ENCODE results near the gene PRAMEF5. TPM values are rescaled to one million over a fixed set of nuclear protein-coding genes. Genes with fewer than 3 reads are reported as not detected.
"Not testable (repeated sequence)": the region's sequence is repeated elsewhere in the genome, so short reads cannot be mapped to it uniquely, and the experiment has no call there.

Gene PRAMEF5
- total RNA-seq, 4 donors from 2014 or later: not detected

- H3K4me3 ChIP-seq (ENCODE audit: low read depth, poor library complexity, severe bottlenecking); intact Hi-C loops (cut with DNase I; ENCODE audit: low total_unique reads); DNase-seq (ENCODE audit: low spot score in 2 of 2): not testable (repeated sequence)
Measured at GRCh38 chr1:13302197-13302596, 48.2 kb downstream of the PRAMEF5 start.

- H3K4me3 ChIP-seq (ENCODE audit: low read depth, poor library complexity, severe bottlenecking); intact Hi-C loops (cut with DNase I; ENCODE audit: low total_unique reads); DNase-seq (ENCODE audit: low spot score in 2 of 2): not testable (repeated sequence)
- WGBS, 2 donors: no CpG with 5 or more reads among the region's 1 CpG
Measured at GRCh38 chr1:13303239-13303638, 49.2 kb downstream of the PRAMEF5 start, which contains the start of gene PRAMEF33. Gene PRAMEF33 (plus strand): TSS chr1:13303539. CDS start chr1:13305955, 2,416 bp downstream.

Other genes with a start within 250 kb of the PRAMEF5 start
- gene PRAMEF27, start 197.6 kb upstream of the PRAMEF5 start, total RNA-seq: not detected
- gene HNRNPCL3, start 193.4 kb upstream of the PRAMEF5 start, total RNA-seq: not detected
- not detected for gene PRAMEF25, start 183.4 kb upstream of the PRAMEF5 start, total RNA-seq
- gene HNRNPCL2, start 137.3 kb upstream of the PRAMEF5 start, total RNA-seq: not detected
- not detected for gene PRAMEF26, start 98.2 kb upstream of the PRAMEF5 start, total RNA-seq
- gene HNRNPCL4, start 88.6 kb upstream of the PRAMEF5 start, total RNA-seq: not detected
- gene PRAMEF9, start 82.3 kb upstream of the PRAMEF5 start, total RNA-seq: not detected
- not detected for gene PRAMEF13, start 52.8 kb upstream of the PRAMEF5 start, total RNA-seq
- gene PRAMEF18, start 28.0 kb upstream of the PRAMEF5 start, total RNA-seq: not detected
- not detected for gene PRAMEF8, start 30.9 kb downstream of the PRAMEF5 start, total RNA-seq
- not detected for gene PRAMEF33, start 49.3 kb downstream of the PRAMEF5 start, total RNA-seq
- not detected for gene PRAMEF15, start 61.4 kb downstream of the PRAMEF5 start, total RNA-seq
- gene PRAMEF14, start 92.9 kb downstream of the PRAMEF5 start, total RNA-seq: not detected
- gene PRAMEF19, start 117.7 kb downstream of the PRAMEF5 start, total RNA-seq: not detected
- gene PRAMEF17, start 135.4 kb downstream of the PRAMEF5 start, total RNA-seq: not detected
- gene PRAMEF20, start 156.3 kb downstream of the PRAMEF5 start, total RNA-seq: not detected

All from lower leg skin (tissue), 4 donors.